Loucy (cell line): ENCODE data around the gene IGFBP5.

Experiments used
- EZH2phosphoT487 ChIP-seq: fragments of 200-600 bp; IDR thresholded peaks from 2 replicates; pipeline ENCODE4 v1.6.1; 2018; ENCODE audit warnings: antibody characterized with exemption, mild to moderate bottlenecking, moderate library complexity, borderline replicate concordance
- TF ChIP-seq, protein P1 (sequence below): fragments of 200-600 bp; sonication (generic); conservative IDR thresholded peaks from 2 replicates; pipeline ENCODE4 v1.5.1; 2014; ENCODE audit warnings: mild to moderate bottlenecking, antibody characterized with exemption, low read length

DNA sequence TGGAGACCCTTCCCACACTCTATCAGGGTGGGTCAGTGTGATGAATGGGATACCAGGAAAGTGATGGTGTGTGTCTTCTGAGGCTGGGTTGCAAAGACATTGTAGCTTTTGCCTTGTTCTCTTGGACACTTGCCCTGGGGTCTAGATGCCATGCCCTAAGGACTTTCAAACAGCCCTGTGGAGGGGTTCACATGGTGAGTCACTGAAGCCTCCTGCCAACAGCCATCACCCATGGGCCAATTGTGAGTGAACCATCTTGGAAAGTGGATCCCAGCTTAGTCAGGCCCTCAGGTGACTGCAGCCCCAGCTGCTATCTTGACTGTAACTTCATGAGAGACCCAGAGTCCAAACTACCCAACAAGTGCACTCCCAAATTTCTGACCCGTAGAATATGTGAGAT lies 25.8 kb upstream of the IGFBP5 start:
- TF ChIP-seq, protein P1, sequence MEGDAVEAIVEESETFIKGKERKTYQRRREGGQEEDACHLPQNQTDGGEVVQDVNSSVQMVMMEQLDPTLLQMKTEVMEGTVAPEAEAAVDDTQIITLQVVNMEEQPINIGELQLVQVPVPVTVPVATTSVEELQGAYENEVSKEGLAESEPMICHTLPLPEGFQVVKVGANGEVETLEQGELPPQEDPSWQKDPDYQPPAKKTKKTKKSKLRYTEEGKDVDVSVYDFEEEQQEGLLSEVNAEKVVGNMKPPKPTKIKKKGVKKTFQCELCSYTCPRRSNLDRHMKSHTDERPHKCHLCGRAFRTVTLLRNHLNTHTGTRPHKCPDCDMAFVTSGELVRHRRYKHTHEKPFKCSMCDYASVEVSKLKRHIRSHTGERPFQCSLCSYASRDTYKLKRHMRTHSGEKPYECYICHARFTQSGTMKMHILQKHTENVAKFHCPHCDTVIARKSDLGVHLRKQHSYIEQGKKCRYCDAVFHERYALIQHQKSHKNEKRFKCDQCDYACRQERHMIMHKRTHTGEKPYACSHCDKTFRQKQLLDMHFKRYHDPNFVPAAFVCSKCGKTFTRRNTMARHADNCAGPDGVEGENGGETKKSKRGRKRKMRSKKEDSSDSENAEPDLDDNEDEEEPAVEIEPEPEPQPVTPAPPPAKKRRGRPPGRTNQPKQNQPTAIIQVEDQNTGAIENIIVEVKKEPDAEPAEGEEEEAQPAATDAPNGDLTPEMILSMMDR: no peak
- TF ChIP-seq EZH2phosphoT487: no peak
